ENCODE measurements around the gene TMEM128.
"Not testable (repeated sequence)": the region's sequence is repeated elsewhere in the genome, so short reads cannot be mapped to it uniquely, and the experiment has no call there.

The TMEM128 gene

DNA sequence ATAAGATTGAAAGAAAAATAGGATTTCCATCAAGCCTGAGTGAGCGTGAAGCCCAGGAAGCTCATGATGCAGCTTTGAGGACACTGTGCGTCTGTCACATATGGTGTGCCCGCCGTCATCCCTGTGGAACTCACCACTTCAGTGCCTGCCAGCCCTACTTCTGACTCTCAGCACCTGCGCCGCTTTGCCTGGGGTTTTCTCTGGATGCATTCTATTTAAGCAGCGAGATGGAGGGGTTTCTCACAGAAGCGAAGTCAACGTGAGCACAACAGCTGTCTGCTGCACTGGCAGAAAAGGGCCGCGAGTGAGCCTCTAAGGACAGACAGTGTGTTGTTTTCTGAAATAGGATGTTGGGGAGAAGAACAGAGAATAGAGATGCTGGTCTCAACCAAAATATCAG, 6.2 kb upstream of the TMEM128 start:
- DNase-seq: no peak

DNA sequence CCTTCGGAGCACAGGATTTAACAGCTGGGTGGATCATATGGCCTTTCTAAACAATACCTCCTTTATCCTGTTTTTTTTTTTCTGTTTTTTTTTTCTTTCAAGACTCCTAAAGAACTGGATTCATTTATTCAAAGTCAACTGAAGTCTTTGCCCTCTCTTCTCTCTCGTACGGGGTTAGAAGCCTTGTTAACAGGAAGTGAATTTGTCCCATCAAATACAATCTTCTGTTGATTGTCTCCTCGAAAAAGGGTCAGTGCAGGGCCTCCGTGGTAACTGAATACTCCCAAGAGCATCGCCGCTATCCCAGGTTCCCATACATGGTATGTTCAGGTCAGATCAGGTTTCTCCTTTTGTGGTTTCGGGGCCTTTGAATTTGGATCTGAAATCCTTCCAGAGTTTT, 1.8 kb upstream of the TMEM128 start:
- DNase-seq: no peak

DNA sequence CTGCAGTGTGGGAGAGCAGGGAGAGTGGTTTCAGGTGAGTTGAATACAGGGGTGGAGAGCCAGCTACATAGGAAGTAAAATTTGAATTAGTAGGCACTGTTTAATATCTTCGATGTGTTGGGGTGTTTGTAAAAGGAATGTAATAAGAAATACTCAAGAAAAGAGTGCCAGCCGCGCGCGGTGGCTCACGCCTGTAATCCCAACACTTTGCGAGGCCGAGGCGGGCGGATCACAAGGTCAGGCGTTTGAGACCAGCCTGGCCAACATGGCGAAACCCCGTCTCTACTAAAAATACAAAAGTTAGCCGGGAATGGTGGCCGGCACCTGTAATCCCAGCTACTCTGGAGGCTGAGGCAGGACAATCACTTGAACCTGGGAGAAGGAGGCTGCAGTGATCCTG, 1.3 kb upstream of the TMEM128 start:
- DNase-seq: not testable (repeated sequence)

DNA sequence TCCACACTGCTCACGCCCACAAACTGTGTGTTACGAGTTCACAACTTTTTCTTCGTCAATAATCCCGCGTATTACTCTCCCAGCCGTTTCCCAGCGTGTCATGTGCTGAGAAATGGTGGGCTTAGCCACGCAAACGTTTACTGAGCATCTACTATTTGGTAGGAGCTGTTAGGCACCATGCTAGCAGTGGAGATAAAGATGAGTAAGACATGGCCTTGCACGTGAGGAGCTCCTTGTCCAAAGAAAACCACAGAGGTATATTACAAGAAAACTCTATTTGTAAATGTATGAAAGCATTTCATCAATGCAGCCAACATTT, 821 bp upstream of the TMEM128 start:
- DNase-seq: no peak

DNA sequence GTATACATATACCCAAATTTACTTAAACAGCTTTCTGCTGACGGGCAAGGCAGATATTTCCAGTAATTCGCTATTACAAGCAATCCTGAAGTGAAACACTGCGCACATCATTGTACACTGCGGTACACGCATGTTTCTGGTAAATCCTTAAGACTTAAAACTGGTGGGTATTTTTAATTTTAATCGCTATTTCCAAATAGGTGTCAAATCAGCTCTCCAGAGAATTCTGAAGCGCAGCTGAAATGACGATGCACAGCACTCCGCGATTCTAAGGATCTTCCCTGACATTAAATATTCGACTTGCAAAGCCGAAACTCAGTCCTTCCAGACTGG, 361 bp downstream of the TMEM128 start:
- DNase-seq: no peak

DNA sequence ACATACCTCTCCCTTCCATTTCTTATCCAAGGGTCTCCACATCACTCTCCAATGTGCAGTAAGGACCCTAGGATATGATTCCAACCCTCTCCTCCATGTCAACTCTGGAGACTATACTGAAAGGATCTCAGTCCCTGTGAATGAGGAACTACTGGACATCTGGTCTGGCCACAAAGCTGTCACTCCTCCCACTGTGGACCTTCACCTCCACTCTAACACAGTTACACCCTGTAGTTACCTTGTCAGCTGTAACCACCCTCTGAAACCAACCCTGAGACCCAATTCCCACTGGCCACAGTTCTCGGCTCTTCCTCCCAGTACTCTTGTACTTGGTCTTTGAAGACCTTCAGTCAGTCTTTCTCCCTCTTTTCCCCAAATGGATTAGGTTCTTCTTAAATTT, 2.9 kb downstream of the TMEM128 start:
- DNase-seq: no peak

DNA sequence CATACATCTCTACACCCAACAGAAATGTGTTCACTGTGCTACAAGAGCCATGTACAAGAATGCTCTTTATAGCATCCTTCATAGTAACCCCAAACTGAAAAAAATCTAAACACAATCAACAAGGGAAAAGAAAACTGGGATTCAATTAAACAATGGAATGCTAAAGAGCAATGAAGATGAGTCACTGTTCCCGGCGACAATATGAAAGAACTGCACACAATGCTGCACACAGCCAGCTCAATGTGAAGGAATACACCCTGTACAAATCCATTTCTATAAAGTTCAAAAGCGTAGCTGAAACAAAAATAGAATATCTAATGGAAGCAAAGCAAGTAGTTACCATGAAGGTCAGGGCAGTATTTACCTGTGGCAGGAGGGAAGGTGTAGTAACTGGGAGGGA, 8.5 kb downstream of the TMEM128 start:
- DNase-seq: not testable (repeated sequence)

DNA sequence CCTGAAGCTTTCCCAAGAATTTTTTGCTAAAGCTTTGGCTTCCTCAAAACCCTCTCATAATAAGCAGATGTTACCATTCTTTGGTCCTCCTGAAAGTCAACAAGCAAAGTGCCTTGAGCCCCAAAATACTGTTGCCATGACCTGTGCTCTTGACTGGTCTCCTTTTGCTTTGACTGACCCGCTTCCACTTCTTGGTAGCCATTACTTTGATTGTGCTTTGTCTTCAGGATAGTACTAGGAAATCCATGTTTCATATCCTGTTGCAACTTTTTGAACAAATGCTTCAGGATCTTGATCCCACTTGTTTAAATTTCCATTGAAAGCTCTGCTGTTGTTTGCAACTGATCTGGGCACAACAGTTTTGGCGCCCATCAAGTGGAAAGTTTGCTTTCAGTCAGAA, 14.4 kb downstream of the TMEM128 start:
- DNase-seq: no peak

DNA sequence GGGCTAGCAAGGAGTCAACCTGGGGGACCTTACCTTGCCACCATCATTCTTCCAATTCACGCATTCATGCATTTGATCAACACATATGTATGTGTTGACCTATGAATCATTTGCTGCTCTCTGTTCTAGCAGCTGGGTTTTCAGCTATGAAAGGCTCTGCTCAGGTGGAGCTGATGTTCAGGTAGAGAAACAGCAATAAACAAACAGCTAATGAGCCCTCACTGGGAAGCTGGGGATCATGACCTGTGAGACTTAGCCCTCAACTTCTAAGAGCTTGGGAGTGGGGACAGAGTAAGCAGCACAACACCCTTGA, 19.7 kb downstream of the TMEM128 start:
- no peak for DNase-seq

DNA sequence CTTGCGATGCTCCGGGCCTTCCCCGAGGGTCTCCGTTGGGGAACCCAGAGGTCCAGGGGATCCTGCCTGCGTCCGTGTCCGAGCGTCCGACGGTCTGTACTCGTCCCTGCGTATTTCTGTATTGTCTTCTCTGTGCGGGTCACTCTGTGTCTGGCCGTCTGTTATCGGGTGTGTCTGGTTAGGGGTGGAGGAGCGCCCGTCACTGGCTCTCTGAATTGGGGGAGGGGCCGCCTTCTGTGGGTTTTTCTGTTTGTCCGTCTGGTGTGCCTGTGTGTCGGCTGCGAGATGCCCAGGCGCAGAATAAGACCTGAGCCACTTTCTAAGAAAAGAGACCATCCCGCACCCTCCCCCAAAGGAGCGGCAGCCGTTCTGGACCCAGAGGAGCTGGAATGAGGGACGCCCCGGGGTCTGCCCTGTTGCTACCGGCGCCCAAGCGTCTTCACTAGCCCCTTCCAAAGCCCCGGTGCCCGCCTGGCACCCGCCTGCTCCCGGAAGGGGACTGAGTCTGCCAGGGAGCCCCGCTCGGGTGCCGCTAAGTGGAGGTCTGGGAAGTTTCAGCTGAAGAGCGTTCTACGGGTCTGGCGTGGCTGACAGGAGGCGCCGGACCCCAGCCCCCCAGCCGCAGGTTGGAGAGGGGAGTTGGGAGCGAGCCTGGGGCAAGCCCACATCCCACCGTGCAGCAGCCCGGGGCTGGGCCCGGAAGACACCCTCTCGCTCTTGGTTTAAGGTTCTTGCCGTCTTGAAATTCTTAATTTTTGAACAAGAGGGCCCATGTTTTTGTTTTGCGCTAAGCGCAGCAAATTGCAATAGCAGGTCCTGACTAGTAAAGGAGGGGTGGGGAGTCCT, 20.3 kb downstream of the TMEM128 start:
- DNase-seq: no peak

DNA sequence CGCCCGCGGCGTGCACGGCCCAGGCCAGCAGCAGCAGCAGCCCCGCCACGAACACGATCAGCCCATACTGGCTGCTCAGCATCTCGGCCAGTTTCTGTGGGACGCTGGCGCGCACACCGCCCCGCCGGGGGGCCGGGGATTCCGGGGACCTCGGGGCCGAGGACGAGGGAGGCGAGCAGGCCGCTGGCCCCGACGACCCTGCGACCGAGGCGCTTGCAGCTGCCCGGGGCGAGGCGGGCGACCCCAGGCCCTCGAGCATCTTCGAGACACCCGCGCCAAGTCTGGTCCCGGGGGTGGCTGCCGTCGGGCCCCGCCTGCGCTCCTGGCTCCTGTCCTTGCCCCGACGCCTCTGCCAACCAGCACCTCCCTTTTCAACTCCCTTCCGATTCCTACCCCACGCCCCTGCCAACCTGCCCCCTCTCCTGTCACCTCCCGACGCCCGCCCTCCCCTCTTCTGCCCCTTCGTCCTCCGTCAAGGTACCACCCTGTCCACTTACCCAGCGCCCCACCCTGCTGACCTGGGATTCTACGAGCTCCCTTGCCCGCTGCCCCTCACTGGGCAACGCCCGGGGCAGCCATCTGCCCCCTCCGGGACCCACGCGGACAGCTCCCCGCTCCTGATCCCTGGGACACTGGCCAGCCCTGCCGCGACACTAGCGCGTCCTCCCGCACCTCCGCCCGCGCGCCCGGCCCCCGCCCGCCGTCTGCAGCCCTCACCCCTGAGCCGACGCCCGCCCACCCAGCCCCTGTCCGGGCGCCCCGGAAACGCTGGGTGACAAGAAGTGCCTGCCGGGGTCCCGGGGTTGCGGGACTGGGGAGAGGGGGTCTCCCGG, 21.2 kb downstream of the TMEM128 start, which contains the start of gene OTOP1:
OTOP1 (minus strand) TSS at position 324 of the 833 bp plus-strand sequence; CDS start at position 259, 65 bp downstream.
- DNase-seq: no peak

DNA sequence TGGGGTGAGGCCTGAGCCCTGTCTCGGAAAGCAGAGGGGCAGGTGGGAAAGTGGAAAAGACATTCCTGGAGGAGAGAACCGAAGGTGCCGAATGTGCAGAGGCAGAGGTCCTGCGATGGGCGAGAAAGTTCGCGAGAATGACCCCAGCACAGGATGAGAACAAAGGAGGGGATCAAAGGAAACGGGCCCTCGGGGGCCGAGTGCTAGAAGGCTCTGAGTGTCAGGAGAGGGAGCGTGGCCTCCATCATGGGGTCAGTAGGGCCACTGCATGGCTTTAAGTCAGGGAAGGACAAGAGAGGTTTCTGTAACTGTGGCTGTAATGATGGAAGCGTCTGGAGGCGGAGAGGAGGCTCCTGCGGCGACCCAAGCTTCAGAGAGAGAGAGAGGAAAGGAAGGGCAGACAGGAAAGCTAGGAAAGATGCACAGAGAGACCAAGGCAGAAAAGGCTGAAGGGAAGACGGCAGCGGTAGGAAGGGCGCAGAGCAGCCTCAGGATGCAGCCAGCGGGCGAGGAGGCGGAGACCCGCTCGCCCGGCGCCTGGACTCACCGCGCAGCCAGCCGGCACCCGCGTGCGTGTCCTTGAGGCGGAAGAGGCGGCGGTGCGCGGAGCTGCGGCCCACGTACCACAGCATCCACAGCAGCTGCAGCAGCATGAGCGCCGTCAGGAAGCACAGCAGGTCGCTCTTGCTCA, 22.0 kb downstream of the TMEM128 start:
- no peak for DNase-seq

DNA sequence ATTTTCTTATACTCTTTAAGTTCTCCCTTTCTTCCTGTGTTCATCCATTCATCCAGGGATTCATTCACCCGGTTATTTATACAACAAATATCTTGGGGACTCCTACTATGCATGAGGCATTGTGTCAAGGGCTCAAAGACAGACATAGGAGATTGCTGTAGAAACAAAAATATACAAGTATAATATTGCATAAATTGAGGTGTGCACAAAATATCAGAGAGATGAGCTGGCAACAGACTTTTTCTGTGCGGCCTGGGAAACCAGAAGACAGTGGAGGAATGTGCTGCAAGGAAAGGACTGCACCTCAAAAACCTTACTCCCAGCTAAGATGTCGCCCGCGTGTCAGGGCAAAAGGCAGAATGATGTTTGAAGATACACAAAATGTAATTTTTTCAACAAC, 30.9 kb downstream of the TMEM128 start:
- no peak for DNase-seq

DNA sequence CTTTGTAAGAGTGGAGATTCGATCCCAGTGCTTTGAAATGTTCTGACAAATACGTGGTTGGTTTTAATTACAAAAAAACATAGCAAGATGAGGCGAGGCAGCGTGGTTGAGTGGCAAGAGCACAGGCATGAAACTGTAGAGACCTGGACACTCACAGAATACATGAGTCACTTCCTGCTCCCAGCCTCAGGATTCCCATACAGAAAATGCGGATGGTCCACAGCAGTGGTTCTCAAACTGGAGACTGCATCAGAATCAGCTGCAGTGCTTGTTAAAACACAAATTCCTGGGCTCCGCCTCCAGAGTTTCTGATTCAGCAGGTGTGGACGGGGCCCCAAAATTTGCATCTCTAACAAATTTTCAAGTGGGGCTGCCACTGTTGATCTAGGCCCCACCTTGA, 31.4 kb downstream of the TMEM128 start:
- no peak for DNase-seq

DNA sequence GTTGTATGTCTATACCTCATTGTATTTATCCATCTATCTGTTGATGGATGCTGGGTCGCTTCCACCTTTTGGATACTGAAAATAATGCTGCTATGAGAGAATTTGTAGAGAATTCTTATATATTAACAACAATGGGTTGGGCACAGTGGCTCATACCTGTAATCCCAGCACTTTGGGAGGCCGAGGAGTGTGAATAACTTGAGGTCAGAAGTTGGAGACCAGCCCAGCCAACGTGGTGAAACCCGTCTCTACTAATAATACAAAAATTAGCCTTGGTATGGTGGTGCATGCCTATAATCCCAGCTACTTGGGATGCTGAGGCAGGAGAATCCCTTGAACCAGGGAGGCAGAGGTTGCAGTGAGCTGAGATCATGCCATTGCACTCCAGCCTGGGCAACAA, 34.3 kb downstream of the TMEM128 start:
- not testable (repeated sequence) for DNase-seq

DNA sequence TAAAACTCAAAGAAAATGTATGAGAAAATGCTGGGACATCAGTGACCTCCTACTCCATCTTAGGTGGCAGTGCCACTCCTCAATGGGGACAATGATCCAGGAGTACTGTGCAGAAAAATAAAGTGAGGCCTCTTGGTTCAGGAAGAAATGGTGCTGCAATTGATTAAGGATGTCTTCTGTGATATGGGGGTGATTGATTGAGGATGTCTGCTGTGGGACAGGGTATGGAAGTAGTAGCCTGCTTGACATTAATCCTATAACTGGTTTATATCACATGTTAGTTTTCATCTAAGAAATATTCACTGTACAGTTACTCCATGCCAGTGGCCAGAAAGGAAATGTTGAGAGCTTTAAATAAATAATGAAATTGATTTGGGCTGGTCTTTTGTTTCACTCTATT, 41.8 kb downstream of the TMEM128 start:
- no peak for DNase-seq

DNA sequence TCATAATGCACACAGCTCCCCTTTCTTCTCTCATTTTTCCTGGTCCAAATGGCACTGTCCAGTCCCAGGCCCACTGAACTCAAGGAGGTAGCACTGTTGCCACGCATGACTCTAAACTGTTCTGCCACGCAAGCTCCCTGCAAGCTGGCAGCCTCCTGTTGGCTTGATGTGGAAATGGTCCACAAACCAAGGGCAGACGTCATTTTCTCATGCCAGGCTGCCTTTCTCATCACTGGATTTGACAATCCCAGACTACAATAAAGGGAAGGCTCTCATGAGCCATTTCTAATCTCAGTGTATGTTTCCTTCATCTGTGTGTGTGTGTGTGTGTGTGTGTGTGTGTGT, 43.6 kb downstream of the TMEM128 start:
- DNase-seq: no peak

DNA sequence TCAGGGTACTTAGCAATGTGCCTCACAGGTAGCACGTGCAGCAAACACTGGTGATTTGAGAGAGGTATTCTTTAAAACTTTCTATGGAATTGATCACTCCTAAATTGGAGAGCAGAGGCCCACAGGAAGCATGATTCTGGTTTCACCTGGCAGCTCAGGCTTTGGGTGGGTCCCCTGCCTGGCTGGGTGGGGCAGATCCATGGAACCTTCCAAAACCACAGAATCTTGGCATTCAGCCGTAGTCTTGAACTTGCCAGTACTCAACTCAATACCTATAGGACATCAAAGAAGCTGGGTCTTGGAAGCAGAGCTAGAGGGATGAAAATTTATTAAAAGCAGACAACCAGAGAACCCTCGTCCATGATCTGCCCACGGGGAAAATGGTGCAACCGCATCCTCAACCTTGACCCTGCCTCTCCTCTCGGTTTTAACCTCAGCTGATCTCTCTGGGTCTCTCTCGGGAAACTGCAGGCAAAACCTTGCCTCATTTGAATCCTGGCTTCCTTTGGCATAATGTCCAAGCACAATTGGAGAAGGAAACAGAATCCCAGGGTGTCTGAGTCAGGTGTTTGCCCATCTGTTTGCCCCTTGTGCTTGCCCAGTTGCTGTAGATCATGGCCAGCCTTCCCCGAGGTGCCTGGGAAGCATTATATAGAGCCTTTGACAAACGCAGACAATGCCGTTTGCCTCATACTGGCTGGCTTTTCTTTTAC, 44.2 kb downstream of the TMEM128 start:
- no peak for DNase-seq

DNA sequence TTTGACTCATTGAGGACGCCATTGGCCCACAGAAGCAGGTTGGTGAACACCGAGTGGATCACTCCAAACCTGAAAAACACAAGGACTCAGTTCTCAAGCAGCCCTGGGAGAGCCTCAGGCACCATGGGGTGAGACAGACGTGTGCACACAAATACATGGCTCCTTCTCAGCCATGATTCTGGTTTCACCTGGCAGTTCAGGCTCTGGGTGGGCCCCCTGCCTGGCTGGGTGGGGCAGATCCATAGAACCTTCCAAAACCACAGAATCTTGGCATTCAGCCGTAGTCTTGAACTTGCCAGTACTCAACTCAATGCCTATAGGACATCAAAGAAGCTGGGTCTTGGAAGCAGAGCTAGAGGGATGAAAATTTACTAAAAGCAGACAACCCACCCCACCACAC, 45.5 kb downstream of the TMEM128 start:
- DNase-seq: no peak

DNA sequence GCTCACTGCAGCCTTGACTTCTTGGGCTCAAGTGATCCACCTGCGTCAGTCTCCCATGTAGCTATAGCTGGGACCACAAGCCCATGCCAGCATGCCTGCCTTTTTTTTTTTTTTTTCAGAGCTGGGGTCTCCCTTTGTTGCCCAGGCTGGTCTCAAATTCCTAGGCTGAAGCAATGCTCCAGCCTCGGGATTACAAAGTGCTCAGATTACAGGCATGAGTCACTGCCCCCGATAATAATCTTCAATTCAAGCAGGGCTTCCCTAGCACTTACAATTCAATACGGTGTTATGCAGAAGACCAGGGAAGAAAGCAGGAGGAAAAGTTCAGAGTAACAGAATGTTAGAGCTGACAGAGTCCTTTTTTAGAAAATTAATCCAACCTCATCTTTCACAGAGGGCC, 47.4 kb downstream of the TMEM128 start:
- DNase-seq: no peak

DNA sequence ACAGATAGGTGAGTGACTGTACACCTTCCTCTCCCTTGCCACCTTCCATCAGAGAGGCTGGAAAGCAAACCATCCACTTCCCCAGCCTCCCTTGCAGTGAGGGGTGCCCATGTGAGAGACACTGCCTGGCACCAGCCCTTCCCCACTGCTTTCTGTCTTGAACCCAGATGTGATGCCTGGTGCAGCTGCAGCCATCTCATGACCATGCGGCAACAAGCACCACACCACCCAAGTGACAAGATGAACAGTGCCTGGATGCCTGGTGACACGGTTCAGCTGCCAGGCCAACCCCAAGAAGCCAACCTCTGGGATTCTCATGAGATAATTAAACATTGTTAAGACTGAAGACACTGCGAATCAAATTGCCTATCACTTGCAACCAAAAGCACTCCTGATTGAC, 52.7 kb downstream of the TMEM128 start:
- no peak for DNase-seq

DNA sequence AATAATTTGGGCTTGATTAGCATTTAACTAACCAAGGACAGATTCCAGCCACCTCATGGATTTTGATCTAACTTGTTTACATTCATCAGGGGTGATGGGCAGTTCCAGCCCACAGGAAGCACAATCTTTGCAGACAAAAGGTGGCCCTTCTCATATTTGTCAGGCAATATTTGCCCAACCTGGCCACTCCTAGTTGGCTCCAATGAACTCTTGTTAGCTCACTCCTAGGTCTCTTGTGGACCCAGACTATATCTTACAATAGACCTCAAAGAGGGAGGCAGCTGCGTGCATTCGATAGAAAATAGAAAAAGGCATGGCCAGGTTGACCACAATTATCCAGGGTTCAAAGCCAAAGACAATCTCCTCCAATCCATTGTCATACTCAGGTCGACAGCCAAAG, 59.5 kb downstream of the TMEM128 start:
- DNase-seq: peak; percentile 65
